CD4-positive, alpha-beta T cell treated with Interleukin-10 for 1 hour (primary cell): ENCODE data around the gene NPPC.
"Not testable (repeated sequence)": the region's sequence is repeated elsewhere in the genome, so short reads cannot be mapped to it uniquely, and the experiment has no call there.

Experiments
- DNase-seq: peaks from one replicate; pipeline ENCODE4 v3.0.0-alpha.2; 2020

Gene NPPC

DNA sequence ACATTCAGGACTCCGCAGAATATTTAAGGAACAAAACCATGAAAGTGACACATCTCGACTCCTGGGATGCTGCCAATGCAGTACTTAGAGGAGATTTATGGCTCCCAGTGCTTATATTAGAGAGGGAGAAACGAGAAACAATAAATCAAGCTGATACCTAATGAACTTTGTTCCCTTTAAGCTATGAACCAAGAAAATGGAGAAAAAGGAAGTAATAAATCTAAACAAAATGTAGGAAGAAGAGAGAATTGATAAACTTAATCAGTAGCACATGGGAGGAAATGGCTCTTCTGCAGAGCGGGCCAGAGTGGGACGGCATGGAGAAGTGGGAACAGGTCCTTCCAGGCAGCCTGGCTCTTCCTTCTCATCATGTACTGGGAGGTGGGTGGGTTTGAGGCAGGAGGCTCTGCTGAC, 42.7 kb downstream of the NPPC start:
- no peak for DNase-seq

DNA sequence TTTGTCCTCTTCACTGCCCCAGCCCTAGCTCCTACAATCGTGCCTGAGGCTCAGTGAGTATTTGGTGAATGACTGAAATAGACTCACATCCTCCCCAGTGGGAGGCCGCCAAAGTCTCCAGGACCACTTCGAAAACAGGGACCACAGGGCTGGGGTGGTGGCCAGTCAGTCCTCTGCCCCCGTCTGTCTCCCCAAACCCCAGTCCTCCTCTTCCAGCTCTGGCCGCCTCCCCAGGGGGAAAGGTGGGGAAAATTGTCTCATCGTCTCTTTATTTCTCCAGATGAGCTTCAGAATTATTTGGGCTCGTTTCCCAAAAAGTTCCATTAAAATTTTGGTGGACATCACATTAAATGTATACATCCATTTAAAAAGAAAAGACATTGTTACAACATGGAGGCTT, 43.5 kb downstream of the NPPC start:
- DNase-seq, result no peak

DNA sequence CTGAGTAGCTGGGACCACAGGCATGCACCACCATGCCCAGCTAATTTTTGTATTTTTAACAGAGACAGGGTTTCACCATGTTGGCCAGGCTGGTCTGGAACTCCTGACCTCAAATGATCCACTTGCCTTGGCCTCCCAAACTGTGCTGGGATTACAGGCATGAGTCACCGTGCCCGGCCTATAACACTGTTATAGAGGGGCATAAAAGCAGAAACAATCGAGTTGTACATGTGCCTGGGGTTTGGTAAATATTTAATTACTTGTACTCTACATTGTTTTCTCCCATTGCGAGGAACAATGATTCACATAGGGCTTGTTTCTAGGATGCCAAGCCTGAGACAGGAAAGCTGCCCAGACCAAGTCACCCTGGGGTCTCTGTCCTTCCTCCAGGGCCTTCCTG, 45.8 kb downstream of the NPPC start:
- DNase-seq, result not testable (repeated sequence)

DNA sequence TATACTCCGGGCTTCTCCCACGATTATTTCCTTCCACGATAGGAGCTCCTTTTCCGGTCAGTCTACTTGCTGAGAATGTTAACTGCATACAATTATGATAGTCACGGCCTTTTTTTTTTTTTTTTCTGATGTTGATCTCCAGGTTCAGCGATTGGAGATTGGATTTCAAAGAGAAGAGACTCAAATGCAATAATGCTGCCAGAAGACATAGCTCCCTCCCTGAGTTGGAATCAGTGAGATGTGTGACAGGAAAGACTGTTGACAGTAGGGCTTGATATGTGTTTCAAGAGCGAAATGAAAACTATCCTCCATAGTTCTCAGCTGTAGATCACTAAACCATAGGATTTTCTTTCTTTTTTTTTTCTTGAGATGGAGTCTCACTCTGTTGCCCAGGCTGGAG, 47.0 kb downstream of the NPPC start:
- no peak for DNase-seq

DNA sequence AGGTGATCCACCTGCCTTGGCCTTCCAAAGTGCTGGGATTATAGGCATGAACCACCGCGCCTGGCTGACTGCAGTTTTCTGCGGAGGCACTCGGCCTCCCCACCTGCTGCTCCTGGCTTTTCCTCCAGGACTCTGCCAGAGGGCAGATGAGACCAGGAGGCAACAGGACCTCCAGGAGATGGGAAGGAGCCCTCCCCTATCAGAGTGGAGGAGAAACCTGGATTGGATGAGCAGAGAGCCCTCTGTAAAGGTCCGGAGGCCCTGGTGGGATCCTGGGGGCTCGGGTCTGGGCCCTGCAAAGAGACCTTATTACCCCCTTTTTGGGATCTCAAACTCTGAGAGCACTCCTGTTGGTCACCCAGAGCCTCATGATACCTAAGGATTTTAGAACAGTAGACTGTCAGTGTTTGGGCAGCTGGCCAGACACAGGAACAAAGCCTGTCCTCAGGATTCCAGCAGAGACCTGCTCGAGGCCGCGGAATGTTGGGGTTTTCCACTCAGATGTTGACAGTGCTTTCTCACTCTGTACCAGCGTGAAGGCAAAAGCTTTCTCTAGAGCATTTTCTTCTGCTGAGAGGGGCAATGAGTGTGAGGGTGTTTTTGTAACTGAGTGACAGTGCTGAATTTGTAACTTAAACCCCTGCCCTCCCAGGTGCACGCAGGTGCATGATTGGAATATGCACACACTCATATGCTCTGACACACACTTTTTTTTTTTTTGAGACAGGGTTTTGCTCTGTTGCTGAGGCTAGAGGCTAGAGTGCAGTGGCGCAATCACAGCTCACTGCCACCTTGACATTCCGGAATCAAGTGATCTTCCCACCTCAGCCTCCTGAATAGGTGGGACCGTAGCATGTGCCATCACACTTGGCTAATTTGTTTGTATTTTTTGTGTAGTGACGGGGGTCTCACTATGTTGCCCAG, 48.4 kb downstream of the NPPC start:
- no peak for DNase-seq

DNA sequence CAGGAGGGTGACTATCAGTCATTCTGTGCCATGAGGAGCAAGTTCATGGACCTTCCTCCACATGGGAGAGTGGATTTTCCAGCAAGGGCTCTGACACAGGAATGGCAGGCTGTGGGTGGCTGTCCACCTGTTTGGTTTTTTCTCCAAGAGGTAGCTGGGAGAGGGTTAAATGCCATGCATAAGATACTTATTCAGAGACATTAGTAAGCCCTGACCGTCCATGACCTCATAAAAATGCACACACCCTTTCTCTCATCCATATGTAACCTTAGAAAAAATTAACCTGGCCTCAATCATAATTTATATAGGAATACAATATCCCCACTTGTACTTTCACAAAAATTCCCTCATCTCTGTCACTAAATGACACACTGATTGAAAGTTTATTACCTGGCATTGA, 51.3 kb downstream of the NPPC start:
- DNase-seq, result no peak
